IPS DF 4.7 (cell line): ENCODE results near the gene CDC14B.
"Not testable (repeated sequence)": the region's sequence is repeated elsewhere in the genome, so short reads cannot be mapped to it uniquely, and the experiment has no call there.

Experiments
- DNase-seq: peaks from one replicate; pipeline ENCODE4 v3.0.0-alpha.2; 2013; ENCODE audit warnings: low spot score; ENCODE audit errors: extremely low read depth

CDC14B gene

GRCh38 chr9:96587338-96588315 is 32.0 kb downstream of the CDC14B start:
- no peak for DNase-seq

GRCh38 chr9:96585426-96585825 is 34.2 kb downstream of the CDC14B start:
- no peak for DNase-seq

- not testable (repeated sequence) for DNase-seq
These were observed 37.4 kb downstream of the CDC14B start for GRCh38 chr9:96582199-96582598.

- DNase-seq = no peak
These were observed 37.9 kb downstream of the CDC14B start for GRCh38 chr9:96581786-96582185.

- no peak for DNase-seq
These were observed 38.3 kb downstream of the CDC14B start for GRCh38 chr9:96581301-96581700.

GRCh38 chr9:96574931-96575351 is 44.7 kb downstream of the CDC14B start:
- DNase-seq = no peak

GRCh38 chr9:96574455-96574854 is 45.2 kb downstream of the CDC14B start:
- DNase-seq = no peak

GRCh38 chr9:96567203-96567700 is 52.4 kb downstream of the CDC14B start:
- DNase-seq = no peak

- no peak for DNase-seq
These were observed 53.0 kb downstream of the CDC14B start for GRCh38 chr9:96566498-96567202.

GRCh38 chr9:96565671-96566497 is 53.8 kb downstream of the CDC14B start:
- DNase-seq = no peak

GRCh38 chr9:96564217-96564616 is 55.4 kb downstream of the CDC14B start:
- DNase-seq = no peak

GRCh38 chr9:96559339-96559943 is 60.2 kb downstream of the CDC14B start:
- no peak for DNase-seq

- DNase-seq = no peak
These were observed 61.7 kb downstream of the CDC14B start for GRCh38 chr9:96557921-96558320.

- no peak for DNase-seq
These were observed 62.8 kb downstream of the CDC14B start for GRCh38 chr9:96556701-96557461.

- DNase-seq = no peak
These were observed 63.9 kb downstream of the CDC14B start for GRCh38 chr9:96555567-96556386.

GRCh38 chr9:96554801-96555566 is 64.7 kb downstream of the CDC14B start:
- DNase-seq = no peak

- DNase-seq = no peak
These were observed 65.3 kb downstream of the CDC14B start for GRCh38 chr9:96554326-96554725.

- no peak for DNase-seq
These were observed 66.6 kb downstream of the CDC14B start for GRCh38 chr9:96553070-96553469.

- no peak for DNase-seq
These were observed 68.2 kb downstream of the CDC14B start for GRCh38 chr9:96551403-96551802.
